Left ventricle myocardium inferior (tissue), 1 donor: ENCODE results near the gene FAF1. TPM values are rescaled to one million over a fixed set of nuclear protein-coding genes. Genes with fewer than 3 reads are reported as not detected.
"Not testable (repeated sequence)": the region's sequence is repeated elsewhere in the genome, so short reads cannot be mapped to it uniquely, and the experiment has no call there.

Experiments used
- DNase-seq: peaks from one replicate; pipeline ENCODE4 v3.0.0-alpha.2; 2020
- H3K27ac ChIP-seq: fragments of 200-600 bp; replicated peaks from 2 replicates; pipeline ENCODE4 v1.8.0; 2021
- H3K27me3 ChIP-seq: fragments of 200-600 bp; 2 replicates; pipeline ENCODE4 v1.8.0; 2021; ENCODE audit warnings: low read depth
- H3K36me3 ChIP-seq: fragments of 200-600 bp; 2 replicates; pipeline ENCODE4 v1.8.0; 2021
- H3K4me1 ChIP-seq: fragments of 200-600 bp; 2 replicates; pipeline ENCODE4 v1.8.0; 2021
- H3K4me3 ChIP-seq: fragments of 200-600 bp; 2 replicates; pipeline ENCODE4 v1.8.0; 2021; ENCODE audit warnings: mild to moderate bottlenecking, moderate library complexity
- H3K9me3 ChIP-seq: fragments of 200-600 bp; replicated peaks from 2 replicates; pipeline ENCODE4 v1.8.0; 2021
- intact Hi-C: fragments of 100-400 bp; cut with micrococcal nuclease; formaldehyde crosslinking; loops from one replicate; pipeline ENCODE4 v1.11.0; 2022
- total RNA-seq: library from RNA; stranded (reverse); fragmentation: NEBNext Ultra II Directional; extraction: Animal tissue kit (Norgen Biotek cat#: 25700); gene quantifications from one replicate; pipeline ENCODE4 v1.2.1, GENCODE V29; 2021
- TF ChIP-seq, protein P1 (sequence below): fragments of 200-600 bp; IDR thresholded peaks from 2 replicates; pipeline ENCODE4 v1.8.0; 2021; ENCODE audit warnings: antibody characterized with exemption, mild to moderate bottlenecking, borderline replicate concordance
- donor health status: DM: no; HTN: yes; CAD: no; lungs with severe emphysema.

FAF1 gene
- total RNA-seq, 1 donor from 2014 or later, result 80.0 TPM

- TF ChIP-seq, protein P1, sequence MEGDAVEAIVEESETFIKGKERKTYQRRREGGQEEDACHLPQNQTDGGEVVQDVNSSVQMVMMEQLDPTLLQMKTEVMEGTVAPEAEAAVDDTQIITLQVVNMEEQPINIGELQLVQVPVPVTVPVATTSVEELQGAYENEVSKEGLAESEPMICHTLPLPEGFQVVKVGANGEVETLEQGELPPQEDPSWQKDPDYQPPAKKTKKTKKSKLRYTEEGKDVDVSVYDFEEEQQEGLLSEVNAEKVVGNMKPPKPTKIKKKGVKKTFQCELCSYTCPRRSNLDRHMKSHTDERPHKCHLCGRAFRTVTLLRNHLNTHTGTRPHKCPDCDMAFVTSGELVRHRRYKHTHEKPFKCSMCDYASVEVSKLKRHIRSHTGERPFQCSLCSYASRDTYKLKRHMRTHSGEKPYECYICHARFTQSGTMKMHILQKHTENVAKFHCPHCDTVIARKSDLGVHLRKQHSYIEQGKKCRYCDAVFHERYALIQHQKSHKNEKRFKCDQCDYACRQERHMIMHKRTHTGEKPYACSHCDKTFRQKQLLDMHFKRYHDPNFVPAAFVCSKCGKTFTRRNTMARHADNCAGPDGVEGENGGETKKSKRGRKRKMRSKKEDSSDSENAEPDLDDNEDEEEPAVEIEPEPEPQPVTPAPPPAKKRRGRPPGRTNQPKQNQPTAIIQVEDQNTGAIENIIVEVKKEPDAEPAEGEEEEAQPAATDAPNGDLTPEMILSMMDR, result no peak
- no peaks in the 10 kb centered on the region for H3K9me3 ChIP-seq
- no peak for DNase-seq
- peak overlapping the region; percentile 100 for H3K27ac ChIP-seq
- no peaks in the 10 kb centered on the region for H3K27me3 ChIP-seq
- H3K4me1 ChIP-seq, result peaks cover 49% of the 10 kb centered on the region
- no peaks in the 10 kb centered on the region for H3K36me3 ChIP-seq
- intact Hi-C loops, result no loop called here
- H3K4me3 ChIP-seq, result peak overlapping the region; percentile 93
Observed at GRCh38 chr1:50966991-50967390, 6.9 kb upstream of the FAF1 start.

- Histone ChIP-seq H3K4me3 (no peak overlapping the region), H3K9me3 (no peaks in the 10 kb centered on the region), H3K27me3 (no peaks in the 10 kb centered on the region), H3K36me3 (no peaks in the 10 kb centered on the region), H3K27ac (no peak overlapping the region), H3K4me1 (peaks cover 44% of the 10 kb centered on the region)
- DNase-seq, result no peak
- TF ChIP-seq, protein P1, result no peak
- intact Hi-C loops, result no loop called here
Observed at GRCh38 chr1:50964863-50965262, 4.8 kb upstream of the FAF1 start.

DNA sequence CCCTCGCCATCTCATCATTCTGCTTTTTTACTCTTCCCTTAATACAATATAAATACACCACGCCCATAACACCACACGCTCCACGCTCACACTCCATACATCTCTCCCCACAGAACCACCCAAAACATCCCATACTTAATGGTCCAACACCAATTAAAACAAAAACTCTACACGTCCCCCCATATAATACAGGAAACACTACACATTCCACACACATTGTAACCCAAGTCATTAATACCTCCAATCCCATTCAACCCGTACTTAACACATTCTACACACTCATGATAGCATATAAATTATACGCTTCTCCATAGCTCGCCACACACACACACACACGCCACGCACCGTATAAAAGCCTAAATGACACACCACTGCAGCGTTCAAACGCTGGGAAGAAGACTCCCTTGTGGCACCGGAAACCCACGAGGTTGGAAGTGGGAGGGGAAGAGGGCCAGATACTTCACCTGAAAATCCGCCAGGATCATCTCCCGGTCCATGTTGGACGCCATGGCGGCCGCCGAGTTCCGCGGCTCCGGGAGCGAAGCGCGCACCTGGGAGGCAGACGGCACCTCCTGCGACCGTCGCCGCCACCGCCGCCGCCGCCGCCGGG, 659 bp downstream of the FAF1 start:
- DNase-seq, result no peak

DNA sequence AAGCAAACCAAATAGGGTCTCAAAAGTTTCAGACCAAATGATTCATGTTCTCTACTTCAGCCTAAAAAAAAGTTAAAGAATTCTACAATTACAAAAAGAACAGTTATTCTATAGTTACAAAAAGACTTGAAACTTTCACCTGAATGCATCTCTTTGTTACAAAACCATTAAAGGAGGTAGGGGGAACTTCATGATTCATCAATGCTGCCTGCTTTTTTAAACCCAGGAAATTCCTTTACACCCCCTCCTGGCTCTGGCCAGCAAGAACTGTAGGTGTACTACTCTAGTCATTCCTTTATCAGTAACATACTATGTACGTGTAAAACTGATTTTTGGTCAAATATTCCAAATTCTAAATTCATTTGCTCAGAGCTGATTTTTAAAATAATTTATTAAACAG, 5.0 kb downstream of the FAF1 start:
- no peak for DNase-seq
- no peak overlapping the region for H3K27ac ChIP-seq
- H3K4me3 ChIP-seq, result no peak overlapping the region
- peaks cover 41% of the 10 kb centered on the region for H3K4me1 ChIP-seq
- H3K9me3 ChIP-seq, result no peaks in the 10 kb centered on the region
- TF ChIP-seq, protein P1, result no peak
- no peaks in the 10 kb centered on the region for H3K36me3 ChIP-seq
- intact Hi-C loops, result no loop called here
- H3K27me3 ChIP-seq, result no peaks in the 10 kb centered on the region

More for the DNA sequence above, 659 bp downstream of the FAF1 start:
- intact Hi-C loops, result no loop called here
- peak overlapping the region; percentile 93 for H3K27ac ChIP-seq
- no peaks in the 10 kb centered on the region for H3K27me3 ChIP-seq
- no peaks in the 10 kb centered on the region for H3K9me3 ChIP-seq
- peaks cover 43% of the 10 kb centered on the region for H3K4me1 ChIP-seq
- H3K36me3 ChIP-seq, result no peaks in the 10 kb centered on the region
- TF ChIP-seq, protein P1, result no peak
- peak overlapping the region; percentile 79 for H3K4me3 ChIP-seq

- intact Hi-C loops, H3K36me3 ChIP-seq, H3K9me3 ChIP-seq, H3K27me3 ChIP-seq, H3K27ac ChIP-seq, H3K4me3 ChIP-seq, DNase-seq: not testable (repeated sequence)
- H3K4me1 ChIP-seq, result peaks cover 33% of the 10 kb centered on the region
Observed at GRCh38 chr1:50952566-50952965, 7.5 kb downstream of the FAF1 start.

DNA sequence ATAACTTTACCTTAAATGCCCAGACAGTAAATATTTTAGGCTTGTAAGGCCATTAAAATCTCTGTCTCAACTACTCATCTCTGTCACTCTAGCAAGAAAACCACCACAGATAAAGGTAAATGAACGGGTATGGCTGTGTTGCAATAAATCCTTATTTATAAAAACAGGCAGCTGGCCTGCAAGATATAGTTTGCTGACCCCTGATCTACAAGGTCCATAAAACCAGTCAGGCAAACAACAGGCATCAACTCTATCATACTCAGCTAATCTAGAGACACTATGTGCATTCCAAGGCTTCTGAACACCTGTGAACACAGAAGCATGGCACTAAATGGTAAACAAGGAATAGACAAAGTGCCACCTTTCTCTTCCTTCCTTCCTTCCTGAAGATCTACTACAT, 9.7 kb downstream of the FAF1 start:
- DNase-seq, result no peak
- H3K27ac ChIP-seq, result no peak overlapping the region
- H3K4me1 ChIP-seq, result peaks cover 40% of the 10 kb centered on the region
- TF ChIP-seq, protein P1, result no peak
- no peaks in the 10 kb centered on the region for H3K9me3 ChIP-seq
- intact Hi-C loops, result no loop called here
- no peaks in the 10 kb centered on the region for H3K36me3 ChIP-seq
- no peak overlapping the region for H3K4me3 ChIP-seq
- H3K27me3 ChIP-seq, result no peaks in the 10 kb centered on the region
